Common myeloid progenitor, CD34-positive (primary cell): ENCODE measurements around the gene IFT20.

Experiments
- CTCF ChIA-PET: fragments of 350-600 bp; sonication (Branson Sonifier 250); formaldehyde crosslinking; loops from one replicate; lab custom pipeline; 2021; ENCODE audit warnings: antibody characterized with exemption; lab: Charles Lee
- POLR2A ChIA-PET: fragments of 350-600 bp; sonication (Branson Sonifier 250); formaldehyde crosslinking; loops from one replicate; lab custom pipeline; 2021; ENCODE audit warnings: antibody characterized with exemption; lab: Charles Lee
- DNase-seq, 3 donors: peaks; one replicate each; pipeline versions ENCODE4 v3.0.0 to v3.0.0-alpha.2; 2013
- H3K27ac ChIP-seq, 2 experiments: 1 replicate in 1 of 2; 2 replicates in 1 of 2; pipeline ENCODE4 v1.7.0; 2013; ENCODE audit warnings: inconsistent platforms in 2 of 2, low read length in 2 of 2, mild to moderate bottlenecking in 2 of 2, low read depth in 1 of 2, moderate library complexity in 1 of 2; ENCODE audit not compliant: severe bottlenecking in 2 of 2, insufficient read depth in 1 of 2, poor library complexity in 1 of 2
- H3K27me3 ChIP-seq, 5 experiments: replicated peaks in 2 of 5; 1 replicate in 3 of 5; 2 replicates in 2 of 5; pipeline versions ENCODE4 v1.6.1 to v1.7.0; 2013; ENCODE audit warnings: low read length in 4 of 5, mild to moderate bottlenecking in 2 of 5, moderate library complexity in 2 of 5, inconsistent platforms in 1 of 5; ENCODE audit not compliant: insufficient read depth in 5 of 5, control insufficient read depth in 4 of 5
- H3K36me3 ChIP-seq, 4 experiments: 1 replicate in 2 of 4; 2 replicates in 2 of 4; pipeline versions ENCODE4 v1.6.1 to v1.7.0; 2013; ENCODE audit warnings: low read length in 3 of 4, control low read depth in 1 of 4, mild to moderate bottlenecking in 1 of 4; ENCODE audit not compliant: control insufficient read depth in 4 of 4, insufficient read depth in 4 of 4
- H3K4me1 ChIP-seq, 4 experiments: 1 replicate in 3 of 4; 2 replicates in 1 of 4; pipeline versions ENCODE4 v1.6.1 to v1.7.1; 2013; ENCODE audit warnings: low read length in 3 of 4, mild to moderate bottlenecking in 3 of 4, control low read depth in 1 of 4, inconsistent platforms in 1 of 4, moderate library complexity in 1 of 4; ENCODE audit not compliant: control insufficient read depth in 4 of 4, insufficient read depth in 4 of 4; ENCODE audit errors: control extremely low read depth in 1 of 4
- H3K4me3 ChIP-seq, 7 experiments: 1 replicate in 4 of 7; 2 replicates in 3 of 7; pipeline versions ENCODE4 v1.5.1 to v1.7.0; 2013; ENCODE audit warnings: mild to moderate bottlenecking in 7 of 7, low read length in 6 of 7, moderate library complexity in 6 of 7, inconsistent platforms in 2 of 7, low read depth in 2 of 7, control low read depth in 1 of 7; ENCODE audit not compliant: insufficient read depth in 4 of 7, control insufficient read depth in 1 of 7; ENCODE audit errors: extremely low read depth in 1 of 7
- H3K9me3 ChIP-seq, 5 experiments: 1 replicate in 4 of 5; 2 replicates in 1 of 5; pipeline versions ENCODE4 v1.6.1 to v1.7.1; 2013; ENCODE audit warnings: low read length in 4 of 5, mild to moderate bottlenecking in 2 of 5, inconsistent platforms in 1 of 5, low read depth in 1 of 5, moderate library complexity in 1 of 5; ENCODE audit not compliant: control insufficient read depth in 4 of 5, insufficient read depth in 2 of 5; ENCODE audit errors: control extremely low read depth in 1 of 5
- WGBS: methylation state at CpG from one replicate; pipeline ENCODE4 v1.1.5; 2013; ENCODE audit not compliant: insufficient coverage; 5-methylcytosine and 5-hydroxymethylcytosine counted together

IFT20 gene

GRCh38 chr17:28363776-28364650 is 28.7 kb upstream of the IFT20 start:
- H3K9me3 ChIP-seq, result no peaks in the 10 kb centered on the region
- CTCF ChIA-PET, result interaction anchor here (0.8 to 1.4 kb wide), 3 partner anchors 18 to 388 kb away, joined by 3 to 4 read pairs (median 3); partner anchors contain the start of genes IFT20 and TNFAIP1
- H3K4me3 ChIP-seq, result no peak overlapping the region
- H3K4me1 ChIP-seq, result no peaks in the 10 kb centered on the region
- DNase-seq, result no peak
- POLR2A ChIA-PET, result no interaction called here
- H3K27me3 ChIP-seq, result no peaks in the 10 kb centered on the region
- 93% methylated on average over 6 of the region's 8 CpGs for WGBS
- no peak overlapping the region for H3K27ac ChIP-seq
- peaks cover 8 to 53% (median 33%) of the 10 kb centered on the region in 4 experiments for H3K36me3 ChIP-seq

GRCh38 chr17:28363186-28363585 is 27.9 kb upstream of the IFT20 start:
- ChIA-PET POLR2A (no interaction called here), CTCF (no interaction called here)
- Histone ChIP-seq H3K27me3 (no peaks in the 10 kb centered on the region), H3K4me1 (peaks cover 4 to 7% (median 5%) of the 10 kb centered on the region in 4 experiments), H3K4me3 (no peak overlapping the region), H3K36me3 (peaks cover 8 to 56% (median 33%) of the 10 kb centered on the region in 4 experiments), H3K9me3 (no peaks in the 10 kb centered on the region), H3K27ac (no peak overlapping the region)
- no peak for DNase-seq
- WGBS, result 100% methylated on average over 1 of the region's 5 CpGs

- Histone ChIP-seq H3K9me3 (no peaks in the 10 kb centered on the region), H3K36me3 (peaks cover 18 to 61% (median 39%) of the 10 kb centered on the region in 4 experiments), H3K4me1 (peaks cover 17 to 25% (median 21%) of the 10 kb centered on the region in 4 experiments), H3K27ac (peak overlapping the region; percentile 90 to 92), H3K4me3 (peak overlapping the region; percentile 60 to 98 (median 92)), H3K27me3 (no peaks in the 10 kb centered on the region)
- no peak for DNase-seq
- ChIA-PET POLR2A (interaction anchor here (1.2 kb wide), 2 partner anchors 14 to 22 kb away, joined by 3 to 7 read pairs; partner anchors contain the start of genes IFT20, SARM1 and TNFAIP1), CTCF (interaction anchor here (1.3 to 4.1 kb wide), 6 partner anchors 11 to 58 kb away, joined by 3 to 27 read pairs (median 4); partner anchors contain the start of genes IFT20, TNFAIP1 and VTN)
- WGBS, result 4% methylated on average over 4 of the region's 4 CpGs
Measured at GRCh38 chr17:28357901-28358197, 22.6 kb upstream of the IFT20 start.

- H3K4me1 ChIP-seq, result peaks cover 17 to 25% (median 21%) of the 10 kb centered on the region in 4 experiments
- H3K4me3 ChIP-seq, result peak within 1 kb of the TSS; percentile 60 to 98 (median 92)
- ChIA-PET POLR2A (interaction anchor here (1.2 kb wide), 2 partner anchors 14 to 22 kb away, joined by 3 to 7 read pairs; partner anchors contain the start of genes IFT20, SARM1 and TNFAIP1), CTCF (interaction anchor here (1.4 to 4.1 kb wide), 5 partner anchors 10 to 59 kb away, joined by 3 to 27 read pairs (median 6); partner anchors contain the start of genes IFT20, TNFAIP1 and VTN)
- peaks cover 18 to 58% (median 39%) of the 10 kb centered on the region in 4 experiments for H3K36me3 ChIP-seq
- DNase-seq, result peak; percentile 93 to 97 (median 96)
- no peaks in the 10 kb centered on the region for H3K27me3 ChIP-seq
- no peaks in the 10 kb centered on the region for H3K9me3 ChIP-seq
- H3K27ac ChIP-seq, result peak within 1 kb of the TSS; percentile 90 to 92
- WGBS, result 0% methylated on average over 67 of the region's 80 CpGs
Measured at GRCh38 chr17:28357061-28357900, 22.0 kb upstream of the IFT20 start, which contains the start of gene POLDIP2. TSS of gene POLDIP2 (minus strand) at chr17:28357527. CDS start at chr17:28357448, 79 bp downstream.

GRCh38 chr17:28350271-28350670 is 15.0 kb upstream of the IFT20 start:
- Histone ChIP-seq H3K27me3 (no peaks in the 10 kb centered on the region), H3K27ac (no peak overlapping the region), H3K36me3 (peaks cover 18 to 94% (median 73%) of the 10 kb centered on the region in 4 experiments), H3K9me3 (no peaks in the 10 kb centered on the region), H3K4me1 (no peaks in the 10 kb centered on the region), H3K4me3 (no peak overlapping the region)
- 100% methylated on average over 1 of the region's 7 CpGs for WGBS
- no peak for DNase-seq
- ChIA-PET POLR2A (no interaction called here), CTCF (interaction anchor here (1.4 kb wide), 1 partner anchor 9 kb away, joined by 3 read pairs; no protein-coding TSS in a partner anchor)

- ChIA-PET POLR2A (no interaction called here), CTCF (interaction anchor here (1.1 to 4.1 kb wide), 3 partner anchors 8 to 28 kb away, joined by 3 to 21 read pairs (median 6); partner anchors contain the start of gene POLDIP2)
- WGBS, result no CpG with 5 or more reads among the region's 3 CpGs
- Histone ChIP-seq H3K4me3 (no peak overlapping the region), H3K27ac (no peak overlapping the region), H3K27me3 (no peaks in the 10 kb centered on the region), H3K4me1 (no peaks in the 10 kb centered on the region), H3K36me3 (peaks cover 17 to 93% (median 70%) of the 10 kb centered on the region in 4 experiments), H3K9me3 (no peaks in the 10 kb centered on the region)
- DNase-seq, result no peak
Measured at GRCh38 chr17:28348979-28349378, 13.7 kb upstream of the IFT20 start.
